NCI-H446 (cell line): ENCODE results near the gene IGLL5.
"Not testable (repeated sequence)": the region's sequence is repeated elsewhere in the genome, so short reads cannot be mapped to it uniquely, and the experiment has no call there.

Experiments used
- DNase-seq, 2 experiments: peaks; one replicate each; lab custom pipeline; 2025; lab: John Stamatoyannopoulos, UW

Gene IGLL5

DNA sequence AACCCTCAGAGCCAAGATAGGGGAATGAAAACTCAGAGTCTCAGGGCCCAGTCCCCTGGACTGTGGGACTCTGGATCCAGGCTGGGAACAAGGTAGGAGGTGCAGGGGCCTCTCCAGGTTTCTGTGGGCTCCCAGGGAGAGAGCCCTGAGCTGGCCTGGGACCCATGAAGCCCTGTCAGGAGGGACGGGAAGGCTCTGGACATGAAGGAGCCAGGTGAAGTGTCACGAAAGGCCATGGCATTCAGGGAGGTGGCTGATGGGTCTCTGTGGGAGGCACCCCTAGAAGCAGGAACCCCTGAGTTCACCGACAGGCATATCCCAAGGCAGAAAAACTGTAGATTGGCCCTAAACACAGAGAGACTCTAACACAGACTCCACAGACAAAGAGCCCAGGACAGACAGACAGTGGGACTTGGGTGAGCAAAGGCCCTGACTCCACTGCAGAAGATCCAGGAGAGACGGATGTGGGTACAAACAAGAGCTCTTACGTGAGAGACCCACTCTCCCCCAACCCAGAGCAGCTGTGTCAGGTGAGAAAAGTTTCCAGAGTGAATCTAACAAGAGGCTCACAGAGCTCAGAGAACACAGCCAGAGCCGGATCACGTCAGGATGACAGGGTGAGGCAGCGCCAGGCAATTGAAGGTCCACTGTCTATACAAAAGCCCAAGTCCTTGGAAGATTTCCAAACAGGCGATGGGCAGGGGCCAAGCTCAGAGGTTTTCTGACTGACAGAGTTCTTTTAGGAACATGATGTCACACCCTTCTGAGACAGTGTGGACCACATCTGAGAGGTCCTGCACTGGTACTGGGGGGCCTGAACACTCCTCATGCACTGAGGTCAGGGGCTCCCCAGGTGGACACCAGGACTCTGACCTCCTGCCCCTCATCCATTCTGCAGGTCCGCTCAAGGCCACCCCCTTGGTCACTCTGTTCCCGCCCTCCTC, 27.4 kb downstream of the IGLL5 start:
- DNase-seq, result no peak

DNA sequence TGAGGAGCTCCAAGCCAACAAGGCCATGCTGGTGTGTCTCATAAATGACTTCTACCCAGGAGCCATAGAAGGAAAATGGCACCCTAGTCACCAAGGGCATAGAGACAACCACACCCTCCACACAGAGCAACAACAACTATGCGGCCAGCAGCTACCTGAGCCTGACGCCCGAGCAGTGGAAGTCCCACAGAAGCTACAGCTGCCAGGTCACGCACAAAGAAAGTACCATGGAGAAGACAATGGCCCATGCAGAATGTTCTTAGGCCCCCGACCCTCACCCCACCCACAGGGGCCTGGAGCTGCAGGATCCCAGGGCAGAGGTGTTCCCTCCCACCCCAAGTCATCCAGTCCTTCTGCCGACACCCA, 28.0 kb downstream of the IGLL5 start:
- DNase-seq, result no peak

- DNase-seq, result no peak
Measured at GRCh38 chr22:22916215-22916951, 28.8 kb downstream of the IGLL5 start.

- no peak for DNase-seq
Measured at GRCh38 chr22:22916952-22917290, 29.3 kb downstream of the IGLL5 start.

DNA sequence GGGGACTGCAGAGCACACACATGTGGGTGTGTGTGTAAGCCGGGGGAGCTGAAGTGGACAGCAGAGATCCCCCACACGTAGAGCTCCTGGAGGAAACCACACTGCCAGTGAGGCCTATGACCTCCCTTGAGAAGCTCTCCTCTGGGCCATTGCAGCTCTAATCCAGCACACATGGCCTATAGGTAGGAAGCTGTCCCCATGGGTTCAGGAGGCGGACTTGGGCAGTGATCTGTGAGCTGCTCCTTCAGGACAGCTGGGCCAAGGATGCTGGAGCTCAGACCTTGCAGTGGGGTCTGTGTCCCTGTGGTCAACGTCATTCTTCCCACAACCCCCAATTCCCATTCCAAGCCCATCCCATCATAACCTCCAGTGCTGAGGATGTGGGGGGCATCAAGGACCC, 29.8 kb downstream of the IGLL5 start:
- DNase-seq, result no peak

- DNase-seq, result no peak
Measured at GRCh38 chr22:22918297-22918965, 30.8 kb downstream of the IGLL5 start.

GRCh38 chr22:22919041-22919440, 31.4 kb downstream of the IGLL5 start:
- no peak for DNase-seq

GRCh38 chr22:22920104-22920654, 32.6 kb downstream of the IGLL5 start:
- DNase-seq, result no peak

DNA sequence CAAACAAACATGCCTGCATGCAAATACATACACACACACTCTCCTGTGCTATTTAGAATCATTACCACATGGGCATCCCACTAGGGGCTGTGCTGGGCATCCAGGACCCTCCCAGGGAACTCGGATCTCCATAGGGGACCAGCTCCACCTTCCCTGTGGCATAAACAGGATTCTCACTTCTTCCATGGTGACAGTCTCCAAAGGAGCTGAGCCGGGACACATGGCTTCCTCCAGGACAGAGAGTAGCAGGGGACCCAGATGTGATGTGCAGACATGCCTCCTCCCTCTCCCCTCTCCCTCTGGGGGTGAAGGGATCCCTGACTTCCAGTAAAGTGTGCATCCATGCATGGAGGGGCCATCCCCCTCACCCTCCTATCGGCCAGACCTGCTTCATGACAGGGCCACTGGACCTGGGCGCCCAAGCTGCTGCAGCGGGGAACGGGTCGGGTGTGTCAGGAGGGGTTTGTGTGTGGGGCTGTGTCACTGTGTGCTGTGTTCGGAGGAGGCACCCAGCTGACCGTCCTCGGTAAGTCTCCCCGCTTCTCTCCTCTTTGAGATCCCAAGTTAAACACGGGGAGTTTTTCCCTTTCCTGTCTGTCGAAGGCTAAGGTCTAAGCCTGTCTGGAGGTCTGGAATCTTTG, 33.4 kb downstream of the IGLL5 start:
- DNase-seq, result no peak

GRCh38 chr22:22921575-22921974, 34.0 kb downstream of the IGLL5 start:
- DNase-seq, result no peak

DNA sequence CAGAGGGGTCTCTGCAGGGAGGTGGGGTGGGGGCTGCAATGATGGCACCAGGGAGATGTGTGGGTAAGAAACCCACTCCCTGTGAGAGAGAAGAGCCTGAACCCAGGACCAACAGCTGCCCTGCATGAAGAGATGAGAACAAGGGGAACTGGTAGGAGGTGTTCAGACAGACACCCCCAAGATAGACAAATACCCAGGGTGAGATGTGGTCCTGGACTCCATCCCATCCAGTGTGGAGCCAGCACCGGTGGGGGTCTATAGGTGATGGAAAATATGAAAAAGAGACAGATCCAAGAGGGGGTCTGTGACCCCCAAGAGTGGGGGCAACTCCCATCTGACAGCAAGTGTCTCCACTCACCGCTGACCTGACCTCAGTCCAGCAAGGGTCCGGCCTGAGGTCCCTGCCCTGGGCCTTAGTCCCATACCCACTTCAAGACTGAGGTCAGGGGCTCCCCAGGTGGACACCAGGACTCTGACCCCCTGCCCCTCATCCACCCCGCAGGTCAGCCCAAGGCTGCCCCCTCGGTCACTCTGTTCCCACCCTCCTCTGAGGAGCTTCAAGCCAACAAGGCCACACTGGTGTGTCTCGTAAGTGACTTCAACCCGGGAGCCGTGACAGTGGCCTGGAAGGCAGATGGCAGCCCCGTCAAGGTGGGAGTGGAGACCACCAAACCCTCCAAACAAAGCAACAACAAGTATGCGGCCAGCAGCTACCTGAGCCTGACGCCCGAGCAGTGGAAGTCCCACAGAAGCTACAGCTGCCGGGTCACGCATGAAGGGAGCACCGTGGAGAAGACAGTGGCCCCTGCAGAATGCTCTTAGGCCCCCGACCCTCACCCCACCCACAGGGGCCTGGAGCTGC, 34.7 kb downstream of the IGLL5 start:
- DNase-seq, result not testable (repeated sequence)

DNA sequence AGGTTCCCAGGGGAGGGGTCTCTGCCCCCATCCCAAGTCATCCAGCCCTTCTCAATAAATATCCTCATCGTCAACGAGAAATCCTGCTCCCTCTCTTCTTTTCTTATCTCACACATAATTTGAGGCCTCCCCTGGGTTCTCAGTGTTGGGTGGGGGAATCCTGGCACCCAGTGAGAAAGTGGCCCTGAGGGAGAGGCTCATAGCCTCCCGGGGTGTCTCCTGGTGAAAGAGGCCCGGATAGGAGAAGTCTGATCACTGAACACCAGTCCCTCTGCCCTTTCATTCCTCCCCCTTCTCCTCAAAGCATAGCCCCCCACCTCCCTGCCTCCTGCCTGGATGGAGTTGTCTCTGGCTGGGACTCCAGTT, 35.3 kb downstream of the IGLL5 start:
- DNase-seq, result no peak

GRCh38 chr22:22923379-22923778, 35.8 kb downstream of the IGLL5 start:
- no peak for DNase-seq

GRCh38 chr22:22923930-22924329, 36.3 kb downstream of the IGLL5 start:
- DNase-seq, result no peak

- DNase-seq, result no peak
Measured at GRCh38 chr22:22924369-22925145, 36.9 kb downstream of the IGLL5 start.

DNA sequence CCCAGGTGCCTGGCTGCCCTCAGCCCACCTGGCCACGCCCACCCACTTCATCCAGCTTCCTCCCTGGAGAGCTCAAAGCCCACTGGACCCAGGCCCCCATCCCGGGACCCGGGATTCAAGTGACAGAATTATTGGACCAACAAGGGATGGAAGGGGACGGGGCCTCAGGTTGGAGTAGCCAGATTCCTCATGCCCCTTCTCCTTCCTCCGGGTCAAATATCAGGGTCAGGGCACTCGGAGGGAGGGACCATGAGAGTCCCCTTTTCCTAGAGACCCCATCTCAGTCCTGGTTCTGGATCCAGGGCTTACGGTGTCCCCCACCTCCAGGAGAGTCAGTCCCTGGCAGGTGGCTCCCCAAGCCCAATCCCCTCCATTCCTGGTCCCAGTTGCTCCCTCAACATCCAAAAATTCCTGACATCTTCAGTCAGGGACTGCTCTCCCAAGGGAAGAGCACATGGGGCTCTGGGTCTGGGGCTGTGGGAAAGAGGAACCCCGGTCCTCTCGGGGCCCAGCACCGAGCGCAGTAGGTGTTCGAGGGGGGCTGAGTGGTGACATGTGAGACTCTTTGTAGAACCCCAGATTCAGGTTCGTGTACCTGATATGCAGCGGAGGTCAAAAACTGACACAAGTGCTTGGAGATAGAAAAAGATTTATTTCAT, 37.7 kb downstream of the IGLL5 start:
- no peak for DNase-seq

DNA sequence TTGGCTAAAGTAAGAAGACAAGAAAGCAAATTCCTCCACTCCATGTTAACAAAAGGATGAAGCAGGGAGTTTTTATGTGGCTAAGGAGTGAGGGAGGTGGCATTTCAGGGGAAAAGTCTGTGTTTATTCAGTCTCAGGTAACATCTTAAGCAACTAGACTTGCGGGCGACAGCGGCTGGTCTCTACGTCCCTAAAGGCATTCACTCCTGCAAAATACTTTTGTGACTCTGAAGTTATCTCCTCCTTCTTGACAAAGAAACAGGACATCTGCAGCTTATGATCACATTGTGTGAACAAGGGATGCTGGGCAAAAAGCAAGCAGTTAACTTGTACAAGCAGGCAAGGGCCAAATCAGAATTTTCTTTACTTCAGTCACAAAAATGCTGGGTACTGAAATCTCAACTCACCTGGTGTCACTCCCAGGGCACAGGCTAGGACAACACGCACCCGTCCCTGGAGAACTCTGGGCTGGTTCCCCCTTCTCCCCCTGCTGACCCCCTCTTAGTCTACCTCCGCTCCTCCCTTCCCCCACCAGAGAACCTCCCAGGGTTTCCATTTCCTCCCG, 38.3 kb downstream of the IGLL5 start:
- DNase-seq, result no peak

DNA sequence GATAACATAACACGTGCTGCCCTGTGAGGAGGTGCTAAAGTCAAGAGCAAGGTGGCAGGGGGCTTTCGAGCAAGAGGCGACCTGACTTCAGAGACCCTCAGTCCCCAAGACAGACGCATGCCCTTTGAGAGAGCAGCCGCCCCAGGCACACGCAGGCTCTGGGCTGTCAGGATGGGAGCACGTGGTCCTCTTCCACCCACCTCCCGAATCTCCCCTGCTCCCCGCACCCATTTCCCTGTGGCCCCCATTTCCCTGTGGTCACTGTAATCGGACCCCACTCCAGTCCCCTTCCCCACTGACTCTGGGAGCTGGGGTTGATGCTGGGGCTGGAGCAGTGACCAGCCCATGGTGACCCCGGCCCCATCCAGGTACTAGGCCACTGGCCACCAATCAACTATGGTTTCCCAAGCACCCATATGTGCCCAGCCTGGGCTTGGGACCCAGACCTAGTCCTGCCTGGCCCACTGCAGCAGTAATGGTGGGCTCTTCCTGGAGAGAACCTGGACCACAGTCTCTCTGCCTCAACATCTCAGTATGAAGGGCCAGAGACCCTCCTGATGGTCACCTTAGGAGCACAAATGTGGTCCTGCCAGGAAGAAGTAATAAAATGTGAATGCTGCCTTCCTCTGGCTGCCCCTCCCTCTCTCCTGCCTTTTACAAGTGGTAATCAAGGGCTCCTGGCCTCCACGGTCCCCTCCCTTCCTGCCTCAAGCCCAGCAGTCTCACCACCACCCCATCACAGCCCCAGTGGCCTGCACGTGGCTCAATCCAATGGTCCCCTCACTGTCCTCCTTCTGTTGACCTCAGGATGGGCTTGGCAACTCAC, 39.0 kb downstream of the IGLL5 start:
- DNase-seq, result no peak
